SK-N-SH (cell line): ENCODE data around the gene NR2C2AP. TPM values are rescaled to one million over a fixed set of nuclear protein-coding genes. Genes with fewer than 3 reads are reported as not detected.

Source experiments
- CTCF ChIA-PET: fragments of 300-600, 350-600 bp; formaldehyde crosslinking; extraction: SDS; loops from one replicate; lab custom pipeline; 2021; lab: Yijun Ruan, JAX
- POLR2A ChIA-PET: fragments of 350-600 bp; sonication (Branson Sonifier 250); formaldehyde crosslinking; extraction: SDS; loops from one replicate; lab custom pipeline; 2020; ENCODE audit warnings: antibody characterized with exemption, inconsistent platforms; lab: Yijun Ruan, JAX
- DNase-seq: peaks from one replicate; pipeline ENCODE4 v3.0.0; 2012
- H2AFZ ChIP-seq: fragments of 200-600 bp; sonication (generic); 2 replicates; pipeline ENCODE4 v1.8.1; 2016; ENCODE audit warnings: antibody characterized with exemption, mild to moderate bottlenecking, low read depth
- H3F3A ChIP-seq: fragments of 200-600 bp; sonication (generic); replicated peaks from 2 replicates; pipeline ENCODE3; 2016; ENCODE audit warnings: antibody characterized with exemption, mild to moderate bottlenecking; ENCODE audit not compliant: insufficient read depth
- H3K27ac ChIP-seq, 2 experiments: fragments of 200-500 bp in 1 of 2; fragments of 200-600 bp in 1 of 2; sonication (Bioruptor generic) in 1 of 2; sonication (generic), shearing (Covaris generic) in 1 of 2; 2 replicates each; pipeline versions ENCODE4 v1.5.1 to v1.6.1; 2014 to 2016; ENCODE audit warnings: low read depth in 2 of 2, inconsistent platforms in 1 of 2, low read length in 1 of 2, mild to moderate bottlenecking in 1 of 2, mixed read lengths in 1 of 2
- H3K27me3 ChIP-seq: fragments of 200-600 bp; sonication (generic), shearing (Covaris generic); 2 replicates; pipeline ENCODE4 v1.6.1; 2016; ENCODE audit warnings: mixed run types; ENCODE audit not compliant: insufficient read depth
- H3K36me3 ChIP-seq, 2 experiments: fragments of 200-500 bp in 1 of 2; fragments of 200-600 bp in 1 of 2; sonication (Bioruptor generic) in 1 of 2; sonication (generic) in 1 of 2; replicated peaks in 1 of 2; 2 replicates each; pipeline versions ENCODE3 to v1.5.1; 2014 to 2016; ENCODE audit warnings: low read length in 1 of 2, mild to moderate bottlenecking in 1 of 2; ENCODE audit not compliant: insufficient read depth in 2 of 2, control insufficient read depth in 1 of 2
- H3K4me1 ChIP-seq, 2 experiments: fragments of 200-500 bp in 1 of 2; fragments of 200-600 bp in 1 of 2; sonication (Bioruptor generic) in 1 of 2; sonication (generic), shearing (Covaris generic) in 1 of 2; 2 replicates each; pipeline versions ENCODE4 v1.5.1 to v1.6.1; 2014 to 2016; ENCODE audit warnings: low read depth in 1 of 2, low read length in 1 of 2, mixed run types in 1 of 2; ENCODE audit not compliant: insufficient read depth in 2 of 2, control insufficient read depth in 1 of 2
- H3K4me2 ChIP-seq: fragments of 200-600 bp; sonication (generic), shearing (Covaris generic); 2 replicates; pipeline ENCODE4 v1.6.1; 2017; ENCODE audit warnings: mixed run types
- H3K4me3 ChIP-seq, 2 experiments: fragments of 200-500 bp in 1 of 2; fragments of 200-600 bp in 1 of 2; sonication (Bioruptor generic) in 1 of 2; sonication (generic), shearing (Covaris generic) in 1 of 2; 2 replicates each; pipeline versions ENCODE4 v1.5.1 to v1.8.1; 2014 to 2016; ENCODE audit warnings: low read depth in 2 of 2, inconsistent platforms in 1 of 2, low read length in 1 of 2, mild to moderate bottlenecking in 1 of 2, mixed read lengths in 1 of 2, moderate library complexity in 1 of 2
- H3K79me2 ChIP-seq: fragments of 200-600 bp; sonication (generic); 2 replicates; pipeline ENCODE4 v1.8.1; 2017; ENCODE audit warnings: mild to moderate bottlenecking; ENCODE audit not compliant: insufficient read depth
- H3K9ac ChIP-seq: fragments of 200-600 bp; sonication (generic); 2 replicates; pipeline ENCODE4 v1.6.1; 2017; ENCODE audit warnings: mixed run types
- H3K9me2 ChIP-seq: fragments of 200-600 bp; sonication (generic); 2 replicates; pipeline ENCODE4 v1.6.1; 2017; ENCODE audit warnings: mixed run types
- H3K9me3 ChIP-seq: fragments of 200-600 bp; sonication (generic); 2 replicates; pipeline ENCODE4 v1.6.1; 2017; ENCODE audit warnings: mixed run types, mild to moderate bottlenecking, moderate library complexity
- H4K20me1 ChIP-seq: fragments of 200-600 bp; sonication (generic); 2 replicates; pipeline ENCODE4 v1.6.1; 2017; ENCODE audit warnings: mild to moderate bottlenecking, mixed run types; ENCODE audit not compliant: insufficient read depth
- CHD2 ChIP-seq: fragments of 150-350 bp; IDR thresholded peaks from 2 replicates; pipeline ENCODE4 v1.6.1; 2018; ENCODE audit warnings: low read length; ENCODE audit not compliant: partially characterized antibody
- ELF1 ChIP-seq: IDR thresholded peaks from 2 replicates; pipeline ENCODE4 v1.4.0; 2012
- EZH2phosphoT487 ChIP-seq: fragments of 200-600 bp; sonication (generic); IDR thresholded peaks from 2 replicates; pipeline ENCODE4 v1.6.1; 2017; ENCODE audit warnings: low read depth, mixed run types, mild to moderate bottlenecking, antibody characterized with exemption, moderate library complexity, borderline replicate concordance
- FOXM1 ChIP-seq: IDR thresholded peaks from 2 replicates; pipeline ENCODE4 v1.4.0; 2012; ENCODE audit warnings: low read depth, mild to moderate bottlenecking
- JUND ChIP-seq: IDR thresholded peaks from 2 replicates; pipeline ENCODE4 v1.4.0; 2012
- MEF2A ChIP-seq: IDR thresholded peaks from 2 replicates; pipeline ENCODE4 v1.4.0; 2012; ENCODE audit warnings: low read depth, borderline replicate concordance
- MXI1 ChIP-seq: IDR thresholded peaks from 2 replicates; pipeline ENCODE4 v1.6.1; 2012; ENCODE audit warnings: mild to moderate bottlenecking, low read depth, low read length, improper control_type of control experiment
- NFIC ChIP-seq: IDR thresholded peaks from 2 replicates; pipeline ENCODE4 v1.4.0; 2012; ENCODE audit warnings: borderline replicate concordance
- NRF1 ChIP-seq: IDR thresholded peaks from 2 replicates; pipeline ENCODE4 v1.6.1; 2012; ENCODE audit warnings: low read depth, mild to moderate bottlenecking, low read length
- RAD21 ChIP-seq: IDR thresholded peaks from 2 replicates; pipeline ENCODE4 v1.6.1; 2012; ENCODE audit warnings: mild to moderate bottlenecking, low read length
- RFX5 ChIP-seq: IDR thresholded peaks from 2 replicates; pipeline ENCODE4 v1.6.1; 2012; ENCODE audit warnings: mild to moderate bottlenecking, improper control_type of control experiment, low read length
- SMC3 ChIP-seq: IDR thresholded peaks from 2 replicates; pipeline ENCODE4 v1.6.1; 2012; ENCODE audit warnings: low read depth, low read length, improper control_type of control experiment
- TAF1 ChIP-seq: IDR thresholded peaks from 2 replicates; pipeline ENCODE4 v1.6.1; 2012; ENCODE audit warnings: low read depth, mild to moderate bottlenecking, low read length, moderate library complexity, borderline replicate concordance
- TCF12 ChIP-seq: IDR thresholded peaks from 2 replicates; pipeline ENCODE4 v1.4.0; 2012
- TEAD4 ChIP-seq: IDR thresholded peaks from 2 replicates; pipeline ENCODE4 v1.4.0; 2012; ENCODE audit warnings: mild to moderate bottlenecking, borderline replicate concordance; ENCODE audit not compliant: insufficient read depth
- USF2 ChIP-seq: fragments of 150-350 bp; IDR thresholded peaks from 2 replicates; pipeline ENCODE4 v1.6.1; 2017; ENCODE audit warnings: antibody characterized with exemption, low read length, low read depth, borderline replicate concordance
- WGBS: methylation state at CpG from one replicate; pipeline ENCODE4 v1.1.6; 2017; ENCODE audit warnings: low lambda C conversion rate; 5-methylcytosine and 5-hydroxymethylcytosine counted together
- polyA plus RNA-seq, 3 experiments: library from polyadenylated mRNA; depleted of rRNA; stranded (reverse); fragments of >200 nt; gene quantifications; 2 replicates each; pipeline ENCODE4 v1.2.3, GENCODE V29; 2012

NR2C2AP gene
- polyA plus RNA-seq, 1 of the 3 experiments (the other 2 are of a cell fraction) = 21.9 TPM

DNA sequence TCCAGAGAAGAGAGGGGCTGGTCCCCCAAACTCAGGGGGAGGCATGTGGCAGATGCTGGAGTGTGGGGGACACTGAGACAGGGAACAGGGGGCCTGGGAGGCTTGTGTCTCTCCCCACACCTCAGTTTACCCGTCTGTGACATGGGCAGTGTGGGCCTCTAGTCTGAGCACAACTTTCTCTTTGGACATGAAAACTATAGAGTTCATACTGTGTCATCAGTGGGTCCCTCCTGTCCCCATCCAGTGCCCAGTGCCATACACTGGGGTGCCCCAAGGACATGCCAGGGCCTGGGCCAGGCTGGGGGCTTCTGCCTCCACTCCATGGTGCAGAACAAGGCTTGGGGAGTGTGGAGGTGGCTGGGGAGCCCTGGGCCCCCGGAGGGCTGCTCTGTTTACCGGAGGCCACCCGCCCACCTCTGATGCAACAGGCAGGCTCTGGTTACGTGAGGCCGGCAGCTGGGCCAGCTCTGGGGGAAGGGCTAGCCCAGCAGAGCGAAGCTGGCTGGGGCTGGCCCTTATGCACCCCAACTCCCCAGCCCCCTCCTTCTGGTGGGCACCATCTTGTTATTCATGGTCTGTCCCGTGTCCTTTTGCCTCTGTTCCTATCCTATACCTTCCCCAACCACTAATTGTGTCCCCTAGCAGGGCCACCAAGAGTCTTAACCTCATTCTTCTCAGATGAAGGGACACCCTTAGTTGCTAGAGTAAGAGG, 31.2 kb downstream of the NR2C2AP start:
- Histone ChIP-seq H3K4me1 (peaks cover 0 to 2% of the 10 kb centered on the region in 2 experiments; a peak in 2 of 4 replicates), H3K4me3 (no peak overlapping the region), H3K27ac (no peak overlapping the region), H3K9me3 (no peaks in the 10 kb centered on the region), H3K79me2 (no peaks in the 10 kb centered on the region), H3K27me3 (no peaks in the 10 kb centered on the region), H3K9ac (no peak overlapping the region), H4K20me1 (no peaks in the 10 kb centered on the region), H3F3A (no peaks in the 10 kb centered on the region), H3K36me3 (no peaks in the 10 kb centered on the region), H2AFZ (no peak overlapping the region), H3K9me2 (no peaks in the 10 kb centered on the region), H3K4me2 (no peak overlapping the region)
- ChIA-PET CTCF (interaction anchor here (10.6 kb wide), 1 partner anchor 24 kb away, joined by 99 read pairs; no protein-coding TSS in a partner anchor), POLR2A (no interaction called here)
- no peak for DNase-seq
- 90% methylated on average over 5 of the region's 8 CpGs for WGBS
- TF ChIP-seq SMC3 = no peak

DNA sequence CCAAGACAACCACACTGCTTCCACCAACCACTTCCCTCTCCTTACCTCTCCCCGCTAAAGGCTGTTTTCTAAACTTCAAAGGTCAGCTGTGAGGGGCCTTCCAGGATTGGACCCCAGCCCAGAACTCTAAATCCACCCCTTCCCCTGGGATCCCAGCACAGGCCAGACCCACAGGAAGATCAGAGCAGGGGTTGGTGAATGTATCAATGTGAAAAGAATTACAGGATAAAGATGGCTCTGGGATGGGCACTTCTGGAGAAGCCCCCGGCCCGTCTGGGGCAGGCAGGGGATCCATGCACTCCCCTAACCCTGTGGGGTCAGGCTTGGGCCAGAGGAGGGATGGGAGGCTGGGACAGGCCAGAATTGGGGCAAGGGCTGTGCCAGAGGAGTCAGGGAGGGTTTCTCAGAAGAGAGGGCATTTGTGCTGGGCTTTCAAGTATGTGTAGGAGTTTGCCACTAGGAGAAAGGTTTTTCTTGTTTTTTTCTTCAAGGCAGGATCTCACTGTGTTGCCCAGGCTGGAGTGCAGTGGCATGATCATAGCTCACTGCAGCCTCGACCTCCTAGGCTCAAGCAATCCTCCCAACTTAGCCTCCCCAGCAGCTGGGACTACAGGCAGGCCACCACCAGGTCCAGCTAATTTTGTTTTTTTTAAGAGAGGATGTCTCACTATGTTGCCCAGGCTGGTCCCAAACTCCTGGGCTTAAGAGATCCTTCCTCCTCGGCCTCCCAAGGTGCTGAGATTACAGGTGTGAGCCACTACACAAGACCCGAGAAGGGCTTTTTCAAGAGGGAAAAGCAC, 32.1 kb downstream of the NR2C2AP start:
- TF ChIP-seq SMC3 = no peak
- peaks cover 0 to 2% of the 10 kb centered on the region in 2 experiments; a peak in 2 of 4 replicates for H3K4me1 ChIP-seq
- H3K27me3 ChIP-seq = no peaks in the 10 kb centered on the region
- no peaks in the 10 kb centered on the region for H3K36me3 ChIP-seq
- H3K9me3 ChIP-seq = no peaks in the 10 kb centered on the region
- no peak overlapping the region for H3K4me3 ChIP-seq
- no peak overlapping the region for H3K4me2 ChIP-seq
- 91% methylated on average over 6 of the region's 6 CpGs for WGBS
- H3K9ac ChIP-seq = no peak overlapping the region
- no peak overlapping the region for H3K27ac ChIP-seq
- no peaks in the 10 kb centered on the region for H3K9me2 ChIP-seq
- H4K20me1 ChIP-seq = no peaks in the 10 kb centered on the region
- ChIA-PET POLR2A (no interaction called here), CTCF (interaction anchor here (1.6 to 10.6 kb wide), 2 partner anchors 23 to 171 kb away, joined by 8 to 99 read pairs; no protein-coding TSS in a partner anchor)
- DNase-seq = no peak
- no peak overlapping the region for H2AFZ ChIP-seq
- H3K79me2 ChIP-seq = no peaks in the 10 kb centered on the region
- H3F3A ChIP-seq = no peaks in the 10 kb centered on the region

GRCh38 chr19:19170053-19170872, 33.0 kb downstream of the NR2C2AP start, which contains the start of gene MEF2B:
MEF2B (minus strand) TSS chr19:19170263; CDS start chr19:19150735, 19,528 bp downstream.
- no peaks in the 10 kb centered on the region for H4K20me1 ChIP-seq
- H3K9me3 ChIP-seq = no peaks in the 10 kb centered on the region
- TF ChIP-seq NRF1 = no peak
- TF ChIP-seq TEAD4 = no peak
- no peak for TF ChIP-seq FOXM1
- no peak for TF ChIP-seq JUND
- no peak for TF ChIP-seq MXI1
- TF ChIP-seq TCF12 = no peak
- no peak for TF ChIP-seq RFX5
- TF ChIP-seq ELF1 = no peak
- no peak for TF ChIP-seq USF2
- no peak for TF ChIP-seq RAD21
- no peak for TF ChIP-seq MEF2A
- no peak for TF ChIP-seq NFIC
- no peak for TF ChIP-seq TAF1
- no peak for TF ChIP-seq EZH2phosphoT487
- TF ChIP-seq CHD2 = no peak
- H2AFZ ChIP-seq = no peak within 1 kb of the TSS
- H3K4me2 ChIP-seq = peak within 1 kb of the TSS; percentile 52; the same call in 1 of the 2 replicates
- H3K4me3 ChIP-seq = peak within 1 kb of the TSS in 1 of 2 experiments; percentile 21; a peak in 1 of 4 replicates
- no peaks in the 10 kb centered on the region for H3F3A ChIP-seq
- H3K36me3 ChIP-seq = no peaks in the 10 kb centered on the region
- WGBS = 26% methylated on average over 22 of the region's 56 CpGs
- POLR2A ChIA-PET = no interaction called here
- peak; percentile 96 for DNase-seq
- H3K4me1 ChIP-seq = peaks cover 0 to 2% of the 10 kb centered on the region in 2 experiments; a peak in 2 of 4 replicates
- CTCF ChIA-PET = interaction anchor here (1.1 to 10.6 kb wide), 4 partner anchors 22 to 172 kb away, joined by 3 to 99 read pairs (median 6); no protein-coding TSS in a partner anchor
- H3K27me3 ChIP-seq = no peaks in the 10 kb centered on the region
- no peaks in the 10 kb centered on the region for H3K79me2 ChIP-seq
- H3K9me2 ChIP-seq = no peaks in the 10 kb centered on the region
- H3K9ac ChIP-seq = no peak within 1 kb of the TSS
- H3K27ac ChIP-seq = no peak within 1 kb of the TSS
